Stimulated activated CD8-positive, alpha-beta memory T cell treated with anti-CD3 and anti-CD28 coated beads, Interleukin-7, amount 100 ng/mL, for 4 hours (primary cell): ENCODE results near the gene CTSS.
"Not testable (repeated sequence)": the region's sequence is repeated elsewhere in the genome, so short reads cannot be mapped to it uniquely, and the experiment has no call there.

ENCODE experiments used
- DNase-seq, 2 donors: peaks; one replicate each; pipeline ENCODE4 v3.0.0-alpha.2; 2020; ENCODE audit warnings: low read depth in 2 of 2

Gene CTSS

DNA sequence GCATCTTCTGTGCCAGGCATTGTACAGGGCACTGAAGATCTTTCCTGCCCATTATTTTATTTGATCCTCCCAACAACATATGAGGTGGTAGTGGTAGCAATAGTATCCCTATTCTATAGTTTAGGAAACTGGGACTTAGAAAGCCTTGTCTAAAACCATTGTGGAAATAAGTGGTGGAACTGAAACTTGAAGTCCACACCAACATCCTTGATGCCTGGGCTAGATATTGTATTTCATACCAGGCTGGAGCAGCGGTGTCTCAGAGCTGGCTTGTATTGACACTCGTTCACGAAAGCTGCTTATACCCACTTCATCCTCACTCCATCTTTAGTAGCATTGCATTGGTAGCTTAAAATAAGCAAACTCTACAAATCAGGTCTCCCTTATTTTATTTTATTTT lies 9.7 kb upstream of the CTSS start:
- DNase-seq, result no peak

DNA sequence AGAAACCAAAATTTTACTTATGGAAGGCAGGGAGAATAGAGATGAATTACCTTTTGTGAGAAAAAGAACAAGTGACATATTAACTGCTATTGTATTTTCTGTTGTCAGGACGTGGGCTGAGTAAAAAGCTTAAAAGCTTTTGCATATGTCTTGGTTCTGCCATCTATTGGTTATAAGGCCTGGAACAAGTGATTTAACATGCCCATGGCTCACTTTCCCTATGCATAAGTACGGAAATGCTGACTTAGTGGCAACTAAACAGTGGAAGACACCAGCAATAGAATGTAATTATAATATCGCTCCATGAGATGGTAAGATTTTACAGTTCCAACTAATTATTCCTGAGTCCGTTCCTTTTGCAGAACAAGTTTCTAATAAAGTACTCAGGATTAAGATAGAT lies 6.7 kb upstream of the CTSS start:
- DNase-seq, result no peak

DNA sequence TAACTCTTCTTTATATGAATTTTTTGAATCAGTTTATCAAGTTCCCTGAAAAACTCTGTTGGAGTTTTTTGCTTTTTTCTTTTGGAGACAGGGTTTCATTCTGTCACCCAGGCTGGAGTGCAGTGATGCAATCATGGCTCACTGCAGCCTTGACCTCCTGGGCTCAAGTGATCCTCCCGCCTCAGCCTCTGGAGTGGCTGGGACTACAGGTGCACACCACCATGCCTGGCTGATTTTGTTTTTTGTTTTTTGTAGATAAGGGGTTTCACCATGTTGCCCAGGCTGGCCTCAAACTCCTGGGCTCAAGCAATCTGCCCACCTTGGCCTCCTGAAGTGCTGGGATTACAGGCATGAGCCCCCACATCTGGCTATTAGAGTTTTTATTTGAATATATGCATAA lies 2.1 kb upstream of the CTSS start:
- DNase-seq, result not testable (repeated sequence)

DNA sequence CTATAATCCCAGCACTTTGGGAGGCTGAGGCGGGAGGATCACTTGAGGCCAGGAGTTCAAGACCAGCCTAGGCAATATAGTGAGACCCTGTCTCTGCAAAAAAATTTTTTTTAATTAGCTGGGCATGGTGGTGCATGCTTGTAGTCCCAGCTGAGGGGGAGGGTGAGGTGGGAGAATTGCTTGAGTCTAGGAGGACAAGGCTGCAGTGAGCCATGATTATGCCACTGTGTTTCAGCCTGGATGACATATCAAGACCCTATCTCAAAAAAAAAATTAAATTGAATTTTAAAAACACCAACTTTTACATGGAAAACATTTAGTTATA lies 361 bp upstream of the CTSS start:
- DNase-seq, result not testable (repeated sequence)

DNA sequence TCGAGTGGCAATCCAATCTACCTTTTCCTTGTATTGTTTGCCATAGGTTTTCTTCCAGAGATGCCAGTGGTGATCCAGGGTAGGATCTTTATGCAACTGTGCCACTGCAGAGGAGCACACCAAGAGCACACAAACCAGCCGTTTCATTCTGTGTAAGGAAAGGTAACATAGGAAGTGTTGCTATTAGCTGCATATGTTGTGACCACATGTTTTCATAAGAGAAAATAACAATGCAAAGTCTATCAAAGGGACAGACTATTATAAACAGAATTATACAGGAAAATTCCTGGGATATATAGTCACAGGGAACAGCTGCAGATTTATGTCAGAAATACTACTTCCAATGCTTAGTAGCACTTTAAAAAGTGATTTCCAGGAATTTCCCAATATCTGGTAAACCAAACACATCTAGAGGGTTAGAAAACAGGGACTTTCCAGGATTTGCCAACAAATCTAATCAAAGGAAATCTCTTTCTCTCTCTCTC lies 919 bp downstream of the CTSS start:
- DNase-seq, result no peak

DNA sequence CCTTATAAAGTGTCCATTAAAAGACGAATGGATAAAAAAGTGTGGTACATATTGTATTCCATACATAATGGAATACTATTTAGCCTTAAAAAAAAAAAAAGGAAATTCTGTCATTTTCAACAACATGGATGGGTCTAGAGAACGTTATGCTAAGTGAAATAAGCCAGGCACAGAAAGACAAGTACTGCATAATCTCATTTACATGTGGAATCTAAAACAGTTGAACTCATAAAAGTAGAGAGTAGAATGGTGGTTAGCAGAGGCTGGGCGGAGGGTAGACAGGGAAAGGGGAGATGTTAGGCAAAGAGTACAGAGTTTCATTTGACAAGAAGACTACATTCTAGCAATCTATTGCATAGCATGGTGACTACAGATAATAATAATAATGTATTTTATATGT lies 2.6 kb downstream of the CTSS start:
- no peak for DNase-seq

DNA sequence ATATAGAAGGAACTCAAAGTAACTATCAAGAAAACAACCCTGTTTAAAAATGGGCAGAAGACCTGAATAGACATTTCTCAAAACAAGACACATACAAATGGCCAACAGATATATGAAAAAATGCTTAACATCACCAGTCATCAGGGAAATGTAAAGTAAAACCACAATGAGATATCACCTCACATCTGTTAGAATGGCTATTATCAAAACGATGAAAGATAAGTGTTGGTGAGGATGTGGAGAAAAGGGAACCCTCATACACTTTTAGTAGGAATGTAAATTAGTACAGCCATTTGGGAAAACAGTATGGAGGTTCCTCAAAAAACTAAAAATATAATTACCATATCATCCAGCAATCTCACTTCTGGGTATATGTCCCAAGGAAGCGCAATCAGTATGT lies 3.0 kb downstream of the CTSS start:
- DNase-seq, result no peak

DNA sequence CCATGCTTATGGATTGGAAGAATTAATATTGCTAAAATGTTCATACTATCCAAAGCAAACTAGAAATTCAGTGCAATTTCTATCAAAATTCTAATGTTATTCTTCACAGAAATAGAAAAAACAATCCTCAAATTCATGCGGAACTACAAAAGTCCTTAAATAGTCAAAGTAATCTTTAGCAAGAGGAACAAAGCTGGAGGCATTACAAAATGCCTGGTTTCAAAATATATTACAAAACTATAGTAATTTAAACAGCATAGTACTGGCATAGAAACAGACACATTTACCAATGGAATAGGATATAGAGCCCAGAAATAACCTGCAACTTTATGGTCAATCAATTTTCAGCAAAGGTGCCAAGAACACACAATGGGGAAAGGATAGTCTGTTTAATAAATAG lies 3.8 kb downstream of the CTSS start:
- DNase-seq, result no peak

DNA sequence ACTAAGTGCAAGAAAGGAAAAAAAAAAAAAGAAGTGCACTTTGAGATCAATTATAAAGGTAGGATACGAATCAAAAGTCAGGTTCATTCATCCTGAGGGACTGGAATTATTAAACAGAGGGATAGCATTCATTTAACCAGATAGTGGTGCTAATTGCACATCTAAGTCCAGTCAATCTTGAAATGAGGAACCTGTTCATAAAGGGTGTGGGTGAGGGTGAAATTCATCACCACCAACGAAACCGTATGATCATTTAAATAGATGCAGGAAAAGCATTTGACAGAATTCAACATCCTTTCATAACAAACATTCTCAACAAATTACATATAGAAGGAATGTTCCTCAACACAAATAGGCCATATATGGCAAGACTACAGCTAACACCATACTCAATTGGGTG lies 5.6 kb downstream of the CTSS start:
- DNase-seq, result no peak

DNA sequence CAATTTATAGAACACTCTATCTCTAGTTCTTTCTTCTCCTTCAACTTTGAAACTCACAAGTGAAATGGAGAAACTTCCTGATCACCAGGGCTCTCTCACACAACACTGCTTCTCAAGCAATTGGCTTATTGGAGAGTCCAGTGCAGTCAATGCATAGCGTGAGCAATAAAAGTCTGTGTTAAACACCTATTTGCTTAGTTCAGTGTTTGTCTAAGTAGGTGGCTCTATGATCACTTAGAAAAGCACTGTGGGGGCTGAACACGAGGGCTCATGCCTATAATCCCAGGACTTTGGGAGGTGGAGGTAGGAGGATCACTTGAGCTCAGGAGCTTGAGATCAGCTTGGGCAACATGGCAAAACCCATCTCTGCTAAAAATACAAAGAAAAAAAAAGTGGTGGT lies 12.2 kb downstream of the CTSS start:
- no peak for DNase-seq

DNA sequence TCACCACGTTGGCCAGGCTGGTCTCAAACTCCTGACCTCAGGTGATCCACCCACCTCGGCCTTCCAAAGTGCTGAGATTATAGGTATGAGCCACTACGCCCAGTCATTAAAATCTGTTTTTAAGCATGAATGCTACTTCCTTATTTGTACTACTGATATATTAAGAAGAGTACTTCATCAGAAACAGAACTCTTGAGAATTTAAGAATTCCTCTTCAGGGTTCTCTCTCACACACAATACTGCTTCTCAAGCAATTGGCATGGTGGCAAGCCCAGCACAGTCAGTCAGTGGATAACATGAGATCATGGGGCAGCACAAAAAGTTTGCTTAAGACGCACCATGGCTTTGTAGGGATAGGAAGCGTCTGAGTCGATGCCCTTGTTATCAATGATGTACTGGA lies 14.1 kb downstream of the CTSS start:
- DNase-seq, result no peak

DNA sequence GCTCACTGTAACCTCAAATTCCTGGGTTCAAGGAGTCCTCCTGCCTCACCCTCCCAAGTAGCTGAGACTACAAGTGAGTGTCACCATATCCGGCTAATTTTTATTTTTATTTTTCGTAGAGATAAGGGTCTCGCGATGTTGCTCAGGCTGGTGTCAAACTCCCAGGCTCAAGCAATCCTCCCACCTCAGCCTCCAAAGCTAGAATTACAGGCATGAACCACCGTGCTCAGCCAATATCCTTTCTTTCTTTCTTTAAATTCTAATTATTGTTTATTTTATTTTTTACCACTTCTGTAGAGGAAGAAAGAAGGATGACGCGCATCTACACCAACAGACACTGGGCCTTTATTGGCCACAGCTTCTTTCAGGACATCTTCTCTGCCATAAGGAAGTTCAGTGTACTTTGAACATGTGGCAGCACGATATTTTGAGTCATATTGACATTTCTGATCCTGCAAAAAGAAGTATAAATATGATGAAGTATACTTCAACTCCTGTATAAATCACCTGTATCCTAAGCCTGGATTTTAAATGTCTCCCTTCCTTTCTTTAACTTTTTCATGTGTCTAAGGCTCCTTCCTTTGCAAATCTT lies 15.8 kb downstream of the CTSS start:
- no peak for DNase-seq

DNA sequence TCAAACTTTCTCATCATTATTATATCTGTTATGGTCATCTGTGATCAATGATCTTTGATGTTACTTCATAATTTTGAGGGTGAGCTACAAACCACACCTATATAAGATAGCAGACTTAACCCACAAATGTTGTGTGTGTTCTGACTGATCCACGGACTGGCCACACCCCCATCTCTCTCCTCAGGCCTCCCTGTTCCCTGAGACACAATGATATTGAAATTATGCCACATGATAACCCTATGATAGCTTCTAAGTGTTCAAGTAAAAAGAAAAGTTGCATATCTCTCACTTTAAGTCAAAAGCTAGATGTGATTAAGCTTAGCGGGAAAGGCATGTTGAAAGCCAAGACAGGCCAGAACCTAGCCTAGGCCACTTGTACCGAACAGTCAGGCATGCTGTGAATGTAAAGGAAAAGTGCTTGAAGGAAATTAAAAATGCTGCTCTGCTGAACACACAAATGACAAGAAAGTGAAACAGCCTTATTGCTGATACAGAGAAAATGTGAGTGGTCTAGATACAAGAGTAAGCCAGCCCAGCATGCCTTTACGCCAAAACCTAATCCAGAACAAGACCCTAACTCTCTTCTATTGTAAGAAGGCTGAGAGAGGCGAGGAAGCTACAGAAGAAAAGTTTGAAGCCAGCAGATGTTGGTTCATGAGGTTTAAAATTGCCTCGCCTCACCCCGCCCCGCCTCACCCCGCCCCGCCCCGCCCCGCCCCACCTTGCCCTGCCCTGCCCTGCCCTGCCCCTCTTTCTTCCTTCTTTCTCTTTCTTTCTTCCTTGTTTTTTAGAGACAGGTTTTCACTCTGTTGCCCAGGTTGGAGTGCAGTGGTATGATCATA lies 16.5 kb downstream of the CTSS start:
- DNase-seq, result no peak

DNA sequence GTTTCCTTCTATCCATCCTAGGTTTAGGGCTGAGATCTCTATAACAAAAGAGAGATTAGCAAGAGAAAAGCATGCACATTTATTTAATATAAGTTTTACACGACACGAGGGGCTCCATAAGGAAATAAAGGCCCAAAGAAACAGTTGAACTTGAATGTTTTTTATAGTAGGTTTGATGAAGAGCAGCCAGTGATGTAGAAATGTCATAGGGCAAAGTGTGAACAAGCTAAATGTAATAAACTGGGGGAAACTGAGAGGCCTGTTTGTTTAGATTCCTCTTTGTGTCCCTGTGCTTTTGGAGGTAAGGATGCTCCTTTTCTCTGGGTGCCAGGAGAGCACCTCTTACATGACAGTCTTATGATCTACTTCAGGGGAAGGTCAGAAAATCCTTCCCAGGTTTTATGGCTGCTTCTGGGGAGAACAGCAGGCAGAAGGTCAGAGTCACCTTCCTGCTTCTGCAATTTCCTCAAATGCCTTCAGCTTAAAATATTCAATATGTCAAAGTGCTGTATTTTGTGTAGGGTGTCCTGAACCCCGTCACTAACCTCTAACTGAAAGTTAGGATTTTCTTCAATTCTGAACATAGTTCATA lies 35.4 kb downstream of the CTSS start:
- no peak for DNase-seq

DNA sequence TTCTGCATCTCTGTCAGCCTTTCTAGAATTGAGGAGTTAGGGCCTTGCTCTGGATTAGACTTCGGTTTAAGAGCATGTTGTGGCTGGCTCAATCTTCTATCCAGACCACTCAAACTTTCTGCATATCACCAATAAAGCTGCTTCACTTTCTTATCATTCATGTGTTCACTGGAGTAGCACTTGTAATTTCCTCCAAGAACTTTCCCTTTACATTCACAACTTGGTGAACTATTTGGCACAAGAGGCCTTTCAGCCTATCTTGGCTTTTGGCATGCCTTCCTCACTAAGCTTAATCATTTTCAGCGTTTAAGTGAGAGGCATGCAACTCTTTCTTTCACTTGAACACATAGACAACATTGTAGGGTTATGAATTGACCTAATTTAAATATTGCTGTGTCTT lies 41.2 kb downstream of the CTSS start:
- no peak for DNase-seq

DNA sequence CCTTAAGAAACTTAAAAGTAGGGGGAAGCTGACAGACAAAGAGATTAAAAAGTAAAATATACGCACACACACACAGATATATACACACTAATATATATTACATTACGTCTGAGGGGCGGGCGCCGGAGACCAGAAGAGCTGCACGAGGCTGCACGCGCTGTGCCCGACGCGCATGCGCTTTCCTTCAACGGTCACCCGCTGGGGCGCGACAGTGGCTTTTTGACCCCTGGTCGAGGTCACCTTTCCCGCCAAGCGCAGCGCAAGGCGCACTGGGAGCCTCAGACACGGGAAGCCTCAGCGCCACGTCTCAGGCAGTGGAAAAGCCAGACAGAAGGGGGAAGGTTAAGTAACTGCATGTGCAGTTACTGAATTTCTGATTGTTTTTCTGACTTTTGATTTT lies 44.9 kb downstream of the CTSS start, which contains the start of gene HORMAD1:
HORMAD1 (minus strand) TSS at position 193 of the 400 bp plus-strand sequence. CDS start 1,390 bp downstream, outside the sequence.
- DNase-seq, result no peak

DNA sequence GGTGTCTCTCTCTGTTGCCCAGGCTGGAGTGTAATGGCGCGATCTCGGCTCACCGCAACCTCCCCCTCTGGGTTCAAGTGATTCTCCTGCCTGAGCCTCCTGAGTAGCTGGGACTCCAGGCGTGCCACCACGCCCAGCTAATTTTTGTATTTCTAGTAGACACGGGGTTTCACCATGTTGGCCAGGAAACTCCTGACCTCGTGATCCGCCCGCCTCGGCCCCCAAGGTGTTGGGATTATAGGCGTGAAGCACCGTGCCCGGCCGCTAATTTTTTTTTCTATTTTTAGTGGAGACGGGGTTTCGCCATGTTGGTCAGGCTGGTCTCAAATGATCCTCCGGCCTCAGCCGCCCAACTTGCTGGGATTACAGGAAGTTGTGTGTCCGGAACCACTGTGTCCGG lies 45.5 kb downstream of the CTSS start:
- DNase-seq, result no peak

DNA sequence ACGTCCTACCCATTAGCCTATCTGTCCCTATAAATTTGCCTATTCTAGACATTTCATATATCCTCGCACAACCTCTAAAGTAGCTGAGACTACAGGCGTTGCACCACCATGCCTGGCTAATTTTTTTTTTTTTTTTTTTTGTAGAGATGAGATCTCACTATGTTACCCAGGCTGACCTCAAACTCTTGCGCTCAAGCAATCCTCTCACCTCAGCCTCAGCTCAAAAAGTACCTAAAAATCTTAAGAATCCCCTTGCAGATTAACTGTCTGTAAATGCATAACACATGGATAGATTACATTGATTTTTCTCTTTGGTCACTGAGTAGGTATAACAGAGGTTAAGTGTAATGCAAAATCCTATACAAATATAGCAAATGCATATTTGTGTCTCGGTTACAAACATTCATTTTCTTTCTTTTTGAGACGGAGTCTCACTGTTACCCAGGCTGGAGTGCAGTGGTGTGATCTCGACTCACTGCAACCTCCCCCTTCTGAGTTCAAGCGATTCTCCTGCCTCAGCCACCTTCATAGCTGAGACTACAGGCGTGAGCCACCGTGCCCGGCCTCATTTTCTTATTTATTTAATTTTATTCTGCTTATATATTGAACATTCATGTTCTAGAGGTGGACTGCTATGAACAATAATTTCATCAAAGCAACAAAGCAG lies 47.2 kb downstream of the CTSS start:
- no peak for DNase-seq

DNA sequence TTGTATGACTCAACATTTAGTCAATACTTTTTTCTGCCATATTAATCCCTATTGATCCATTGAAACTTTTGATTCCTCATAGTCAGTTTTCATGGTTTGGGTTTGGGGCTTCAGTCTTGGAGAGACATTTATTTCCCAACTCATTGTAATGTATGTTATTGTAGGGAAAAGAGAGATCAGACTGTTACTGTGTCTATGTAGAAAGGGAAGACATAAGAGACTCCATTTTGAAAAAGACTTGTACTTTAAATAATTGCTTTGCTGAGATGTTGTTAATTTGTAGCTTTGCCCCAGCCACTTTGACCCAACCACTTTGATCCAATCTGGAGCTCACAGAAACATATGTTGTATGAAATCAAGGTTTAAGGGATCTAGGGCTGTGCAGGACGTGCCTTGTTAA lies 56.5 kb downstream of the CTSS start:
- DNase-seq, result not testable (repeated sequence)

DNA sequence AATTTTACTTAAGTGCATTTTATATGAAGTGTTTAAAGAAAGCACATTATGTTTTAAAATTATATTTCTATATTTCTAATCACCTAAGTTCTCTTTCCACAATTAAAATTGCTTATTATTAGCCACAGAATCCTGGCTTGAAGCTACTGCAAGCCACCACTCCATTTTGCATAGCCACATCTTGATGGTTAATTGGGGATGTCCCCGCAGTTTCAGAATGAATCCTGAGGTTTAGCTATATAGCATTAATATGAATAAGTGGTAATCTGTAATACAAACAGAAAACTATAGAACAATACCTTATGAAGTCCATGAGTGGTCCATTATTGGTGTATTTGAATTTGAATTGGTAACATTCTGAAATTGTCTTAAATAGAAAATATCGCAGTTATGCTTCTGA lies 57.0 kb downstream of the CTSS start:
- DNase-seq, result no peak

DNA sequence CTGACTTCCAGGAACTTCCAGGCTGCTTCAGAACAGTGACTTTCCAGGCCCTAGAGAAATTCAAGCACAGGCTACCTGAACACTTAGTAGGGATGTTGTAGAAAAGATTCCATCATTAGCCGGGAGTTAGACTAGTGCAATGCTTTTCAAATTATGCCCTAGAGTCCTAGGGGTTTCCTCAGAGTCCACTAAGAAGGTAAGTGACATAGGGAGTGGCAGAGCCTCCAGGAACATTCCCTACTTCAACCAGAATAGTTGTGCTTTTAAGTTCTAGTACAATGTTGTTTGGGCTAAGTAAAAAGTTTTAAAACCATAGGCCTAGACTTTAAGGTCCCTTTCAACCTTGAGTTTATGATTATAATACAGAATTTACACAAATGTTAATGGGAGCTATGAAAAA lies 59.5 kb downstream of the CTSS start:
- DNase-seq, result no peak

DNA sequence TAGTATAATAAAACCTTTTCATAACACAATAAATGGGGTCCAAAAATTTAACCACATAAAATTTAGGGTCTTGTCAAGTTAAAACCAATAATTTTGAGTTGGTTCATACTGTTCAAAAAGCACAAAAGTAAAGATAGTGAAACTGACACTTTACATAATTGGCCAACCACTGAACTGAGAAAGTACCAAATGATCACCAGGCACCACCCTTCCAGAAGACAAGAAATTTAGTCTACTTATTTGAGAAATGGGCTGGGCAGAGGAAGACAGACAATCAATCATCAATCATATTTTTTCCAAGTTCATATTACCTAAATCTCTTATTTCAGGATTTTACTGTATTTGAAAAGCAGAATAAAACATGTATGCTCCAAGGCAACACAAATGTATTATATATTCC lies 62.2 kb downstream of the CTSS start:
- DNase-seq, result no peak
